HepG2 (cell line): ENCODE results near the gene SERTAD2. TPM values are rescaled to one million over a fixed set of nuclear protein-coding genes. Genes with fewer than 3 reads are reported as not detected.
A peak's percentile ranks its signal among the peaks of the same experiment; 100 is the strongest.

Experiments
- CENPT ChIP-seq: sonication (generic); formaldehyde crosslinking; IDR thresholded peaks from 2 replicates; pipeline ENCODE4 v1.8.0; 2022; ENCODE audit warnings: low read depth, mild to moderate bottlenecking, moderate library complexity, missing genetic modification reagents
- MXI1 ChIP-seq: IDR thresholded peaks from 3 replicates; pipeline ENCODE4 v1.6.1; 2012; ENCODE audit warnings: low read depth, low read length, inconsistent platforms, borderline replicate concordance
- NFE2L2 ChIP-seq: fragments of 150-350 bp; IDR thresholded peaks from 2 replicates; pipeline ENCODE4 v1.6.1; 2014; ENCODE audit warnings: low read length
- ONECUT2 ChIP-seq: sonication (generic); formaldehyde crosslinking; IDR thresholded peaks from 2 replicates; pipeline ENCODE4 v1.4.0; 2020; ENCODE audit warnings: missing genetic modification reagents
- YEATS2 ChIP-seq: sonication (generic); formaldehyde crosslinking; IDR thresholded peaks from 2 replicates; pipeline ENCODE4 v1.4.0; 2020; ENCODE audit warnings: missing genetic modification reagents, borderline replicate concordance
- ZNF317 ChIP-seq: sonication (generic); formaldehyde crosslinking; IDR thresholded peaks from 2 replicates; pipeline ENCODE4 v1.5.0; 2020; ENCODE audit warnings: mild to moderate bottlenecking, missing genetic modification reagents
- ZNF382 ChIP-seq: sonication (generic); formaldehyde crosslinking; IDR thresholded peaks from 2 replicates; pipeline ENCODE4 v1.5.0; 2020; ENCODE audit warnings: missing genetic modification reagents, mild to moderate bottlenecking, borderline replicate concordance
- ZNF460 ChIP-seq: sonication (generic); formaldehyde crosslinking; IDR thresholded peaks from 2 replicates; pipeline ENCODE4 v1.5.1; 2020; ENCODE audit warnings: missing genetic modification reagents, mild to moderate bottlenecking, borderline replicate concordance
- ZNF484 ChIP-seq: sonication (generic); formaldehyde crosslinking; IDR thresholded peaks from 2 replicates; pipeline ENCODE4 v1.5.1; 2020; ENCODE audit warnings: mild to moderate bottlenecking, low read depth, missing genetic modification reagents, borderline replicate concordance
- polyA plus RNA-seq, 8 experiments: library from polyadenylated mRNA; depleted of rRNA in 3 of 8; stranded (reverse) in 7 of 8; unstranded in 1 of 8; fragments of >200 nt; fragmentation: Illumina TruSeq in 4 of 8; extraction: Trizol in 4 of 8; gene quantifications; 2 replicates each; pipeline versions ENCODE4 v1.2.1 to v1.2.3, GENCODE V29; 2011 to 2016; ENCODE audit warnings: low read depth in 4 of 8, missing spikeins in 1 of 8, mixed read lengths in 1 of 8; ENCODE audit not compliant: insufficient read depth in 1 of 8
- total RNA-seq, 5 experiments: library from RNA; depleted of rRNA; stranded (reverse); fragments of >200 nt; fragmentation: Illumina TruSeq; extraction: Trizol; gene quantifications; 2 replicates each; pipeline ENCODE4 v1.2.3, GENCODE V29; 2016; ENCODE audit warnings: low read depth in 1 of 5
- TF ChIP-seq, protein P1 (sequence below): sonication (generic); formaldehyde crosslinking; IDR thresholded peaks from 2 replicates; pipeline ENCODE4 v1.4.0; 2020; ENCODE audit warnings: missing genetic modification reagents, borderline replicate concordance
- TF ChIP-seq, protein P2 (sequence below), 2 experiments: sonication (generic) in 1 of 2; formaldehyde crosslinking in 1 of 2; IDR thresholded peaks; 2 replicates each; pipeline versions ENCODE4 v1.4.0 to v1.6.1; 2016 to 2020; ENCODE audit warnings: borderline replicate concordance in 1 of 2, low read depth in 1 of 2, mild to moderate bottlenecking in 1 of 2, missing genetic modification reagents in 1 of 2
- TF ChIP-seq, protein P3 (sequence below): sonication (generic); formaldehyde crosslinking; IDR thresholded peaks from 2 replicates; pipeline ENCODE4 v1.4.0; 2020; ENCODE audit warnings: mild to moderate bottlenecking, missing genetic modification reagents, borderline replicate concordance
- TF ChIP-seq, protein P4 (sequence below): sonication (generic); formaldehyde crosslinking; IDR thresholded peaks from 2 replicates; pipeline ENCODE4 v1.4.0; 2020; ENCODE audit warnings: missing genetic modification reagents

The SERTAD2 gene
- total and polyA plus RNA-seq, 2 of the 13 experiments (the other 11 are each of a cell fraction or from before 2014, with no cell fraction given) = 6.7 to 22.6 TPM

DNA sequence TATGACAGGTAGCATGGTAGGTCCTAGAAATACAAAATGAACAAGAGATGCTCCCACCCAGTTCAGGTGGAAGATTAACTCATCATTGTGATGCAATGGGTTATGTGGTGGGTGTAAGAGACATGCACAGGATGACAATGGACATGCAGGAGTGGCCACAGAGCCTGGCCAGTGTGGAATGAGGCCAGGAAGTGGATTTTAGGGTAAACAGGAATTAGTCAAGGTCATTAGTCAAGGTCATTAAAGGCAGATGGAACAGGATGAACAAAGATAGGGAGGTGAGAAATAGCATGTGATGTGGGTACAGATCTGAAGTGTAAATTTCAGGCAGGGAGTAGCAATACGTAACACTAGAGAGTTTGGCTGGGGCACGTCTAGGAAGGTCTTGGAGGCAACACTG, 15.6 kb upstream of the SERTAD2 start (continued):
- TF ChIP-seq, protein P1, sequence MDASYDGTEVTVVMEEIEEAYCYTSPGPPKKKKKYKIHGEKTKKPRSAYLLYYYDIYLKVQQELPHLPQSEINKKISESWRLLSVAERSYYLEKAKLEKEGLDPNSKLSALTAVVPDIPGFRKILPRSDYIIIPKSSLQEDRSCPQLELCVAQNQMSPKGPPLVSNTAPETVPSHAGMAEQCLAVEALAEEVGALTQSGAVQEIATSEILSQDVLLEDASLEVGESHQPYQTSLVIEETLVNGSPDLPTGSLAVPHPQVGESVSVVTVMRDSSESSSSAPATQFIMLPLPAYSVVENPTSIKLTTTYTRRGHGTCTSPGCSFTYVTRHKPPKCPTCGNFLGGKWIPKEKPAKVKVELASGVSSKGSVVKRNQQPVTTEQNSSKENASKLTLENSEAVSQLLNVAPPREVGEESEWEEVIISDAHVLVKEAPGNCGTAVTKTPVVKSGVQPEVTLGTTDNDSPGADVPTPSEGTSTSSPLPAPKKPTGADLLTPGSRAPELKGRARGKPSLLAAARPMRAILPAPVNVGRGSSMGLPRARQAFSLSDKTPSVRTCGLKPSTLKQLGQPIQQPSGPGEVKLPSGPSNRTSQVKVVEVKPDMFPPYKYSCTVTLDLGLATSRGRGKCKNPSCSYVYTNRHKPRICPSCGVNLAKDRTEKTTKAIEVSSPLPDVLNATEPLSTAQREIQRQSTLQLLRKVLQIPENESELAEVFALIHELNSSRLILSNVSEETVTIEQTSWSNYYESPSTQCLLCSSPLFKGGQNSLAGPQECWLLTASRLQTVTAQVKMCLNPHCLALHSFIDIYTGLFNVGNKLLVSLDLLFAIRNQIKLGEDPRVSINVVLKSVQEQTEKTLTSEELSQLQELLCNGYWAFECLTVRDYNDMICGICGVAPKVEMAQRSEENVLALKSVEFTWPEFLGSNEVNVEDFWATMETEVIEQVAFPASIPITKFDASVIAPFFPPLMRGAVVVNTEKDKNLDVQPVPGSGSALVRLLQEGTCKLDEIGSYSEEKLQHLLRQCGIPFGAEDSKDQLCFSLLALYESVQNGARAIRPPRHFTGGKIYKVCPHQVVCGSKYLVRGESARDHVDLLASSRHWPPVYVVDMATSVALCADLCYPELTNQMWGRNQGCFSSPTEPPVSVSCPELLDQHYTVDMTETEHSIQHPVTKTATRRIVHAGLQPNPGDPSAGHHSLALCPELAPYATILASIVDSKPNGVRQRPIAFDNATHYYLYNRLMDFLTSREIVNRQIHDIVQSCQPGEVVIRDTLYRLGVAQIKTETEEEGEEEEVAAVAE = no peak
- peak; percentile 63; the same call in 1 of the 2 replicates for TF ChIP-seq YEATS2 (CRISPR knock-in tag)
- TF ChIP-seq ZNF484 = no peak
- TF ChIP-seq CENPT (CRISPR knock-in tag) = no peak
- peak; percentile 21; the same call in 1 of the 3 replicates for TF ChIP-seq MXI1
- TF ChIP-seq ZNF460 (CRISPR knock-in tag) = no peak
- TF ChIP-seq, protein P2, sequence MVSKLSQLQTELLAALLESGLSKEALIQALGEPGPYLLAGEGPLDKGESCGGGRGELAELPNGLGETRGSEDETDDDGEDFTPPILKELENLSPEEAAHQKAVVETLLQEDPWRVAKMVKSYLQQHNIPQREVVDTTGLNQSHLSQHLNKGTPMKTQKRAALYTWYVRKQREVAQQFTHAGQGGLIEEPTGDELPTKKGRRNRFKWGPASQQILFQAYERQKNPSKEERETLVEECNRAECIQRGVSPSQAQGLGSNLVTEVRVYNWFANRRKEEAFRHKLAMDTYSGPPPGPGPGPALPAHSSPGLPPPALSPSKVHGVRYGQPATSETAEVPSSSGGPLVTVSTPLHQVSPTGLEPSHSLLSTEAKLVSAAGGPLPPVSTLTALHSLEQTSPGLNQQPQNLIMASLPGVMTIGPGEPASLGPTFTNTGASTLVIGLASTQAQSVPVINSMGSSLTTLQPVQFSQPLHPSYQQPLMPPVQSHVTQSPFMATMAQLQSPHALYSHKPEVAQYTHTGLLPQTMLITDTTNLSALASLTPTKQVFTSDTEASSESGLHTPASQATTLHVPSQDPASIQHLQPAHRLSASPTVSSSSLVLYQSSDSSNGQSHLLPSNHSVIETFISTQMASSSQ (IDR thresholded peaks at IDR 0.05; ENCODE audit: low read depth) = peak; percentile 63; the same call in 1 of the 2 replicates
- TF ChIP-seq, protein P2 (CRISPR knock-in tag; IDR thresholded peaks at IDR 0.05; ENCODE audit: borderline replicate concordance) = peak; percentile 55; the same call in 1 of the 2 replicates
- no peak for TF ChIP-seq ONECUT2 (CRISPR knock-in tag)
- TF ChIP-seq NFE2L2 = no peak
- TF ChIP-seq, protein P3, sequence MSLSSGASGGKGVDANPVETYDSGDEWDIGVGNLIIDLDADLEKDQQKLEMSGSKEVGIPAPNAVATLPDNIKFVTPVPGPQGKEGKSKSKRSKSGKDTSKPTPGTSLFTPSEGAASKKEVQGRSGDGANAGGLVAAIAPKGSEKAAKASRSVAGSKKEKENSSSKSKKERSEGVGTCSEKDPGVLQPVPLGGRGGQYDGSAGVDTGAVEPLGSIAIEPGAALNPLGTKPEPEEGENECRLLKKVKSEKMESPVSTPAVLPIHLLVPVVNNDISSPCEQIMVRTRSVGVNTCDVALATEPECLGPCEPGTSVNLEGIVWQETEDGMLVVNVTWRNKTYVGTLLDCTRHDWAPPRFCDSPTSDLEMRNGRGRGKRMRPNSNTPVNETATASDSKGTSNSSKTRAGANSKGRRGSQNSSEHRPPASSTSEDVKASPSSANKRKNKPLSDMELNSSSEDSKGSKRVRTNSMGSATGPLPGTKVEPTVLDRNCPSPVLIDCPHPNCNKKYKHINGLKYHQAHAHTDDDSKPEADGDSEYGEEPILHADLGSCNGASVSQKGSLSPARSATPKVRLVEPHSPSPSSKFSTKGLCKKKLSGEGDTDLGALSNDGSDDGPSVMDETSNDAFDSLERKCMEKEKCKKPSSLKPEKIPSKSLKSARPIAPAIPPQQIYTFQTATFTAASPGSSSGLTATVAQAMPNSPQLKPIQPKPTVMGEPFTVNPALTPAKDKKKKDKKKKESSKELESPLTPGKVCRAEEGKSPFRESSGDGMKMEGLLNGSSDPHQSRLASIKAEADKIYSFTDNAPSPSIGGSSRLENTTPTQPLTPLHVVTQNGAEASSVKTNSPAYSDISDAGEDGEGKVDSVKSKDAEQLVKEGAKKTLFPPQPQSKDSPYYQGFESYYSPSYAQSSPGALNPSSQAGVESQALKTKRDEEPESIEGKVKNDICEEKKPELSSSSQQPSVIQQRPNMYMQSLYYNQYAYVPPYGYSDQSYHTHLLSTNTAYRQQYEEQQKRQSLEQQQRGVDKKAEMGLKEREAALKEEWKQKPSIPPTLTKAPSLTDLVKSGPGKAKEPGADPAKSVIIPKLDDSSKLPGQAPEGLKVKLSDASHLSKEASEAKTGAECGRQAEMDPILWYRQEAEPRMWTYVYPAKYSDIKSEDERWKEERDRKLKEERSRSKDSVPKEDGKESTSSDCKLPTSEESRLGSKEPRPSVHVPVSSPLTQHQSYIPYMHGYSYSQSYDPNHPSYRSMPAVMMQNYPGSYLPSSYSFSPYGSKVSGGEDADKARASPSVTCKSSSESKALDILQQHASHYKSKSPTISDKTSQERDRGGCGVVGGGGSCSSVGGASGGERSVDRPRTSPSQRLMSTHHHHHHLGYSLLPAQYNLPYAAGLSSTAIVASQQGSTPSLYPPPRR (CRISPR knock-in tag) = peak; percentile 90
- TF ChIP-seq, protein P4, sequence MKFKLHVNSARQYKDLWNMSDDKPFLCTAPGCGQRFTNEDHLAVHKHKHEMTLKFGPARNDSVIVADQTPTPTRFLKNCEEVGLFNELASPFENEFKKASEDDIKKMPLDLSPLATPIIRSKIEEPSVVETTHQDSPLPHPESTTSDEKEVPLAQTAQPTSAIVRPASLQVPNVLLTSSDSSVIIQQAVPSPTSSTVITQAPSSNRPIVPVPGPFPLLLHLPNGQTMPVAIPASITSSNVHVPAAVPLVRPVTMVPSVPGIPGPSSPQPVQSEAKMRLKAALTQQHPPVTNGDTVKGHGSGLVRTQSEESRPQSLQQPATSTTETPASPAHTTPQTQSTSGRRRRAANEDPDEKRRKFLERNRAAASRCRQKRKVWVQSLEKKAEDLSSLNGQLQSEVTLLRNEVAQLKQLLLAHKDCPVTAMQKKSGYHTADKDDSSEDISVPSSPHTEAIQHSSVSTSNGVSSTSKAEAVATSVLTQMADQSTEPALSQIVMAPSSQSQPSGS (CRISPR knock-in tag) = peak; percentile 75
- TF ChIP-seq ZNF317 (CRISPR knock-in tag) = peak; percentile 89
- no peak for TF ChIP-seq ZNF382 (CRISPR knock-in tag)
